Transverse colon (tissue), 4 donors: ENCODE data around the gene IDH3G. TPM values are rescaled to one million over a fixed set of nuclear protein-coding genes. Genes with fewer than 3 reads are reported as not detected.

ENCODE experiments used
- DNase-seq: peaks from one replicate; pipeline ENCODE4 v3.0.0-alpha.2; 2019
- H3K27ac ChIP-seq, 4 donors: fragments of 200-600 bp; sonication (generic); 2 replicates each; pipeline ENCODE4 v1.5.1; 2016 to 2018; ENCODE audit warnings: inconsistent platforms in 4 of 4
- H3K27me3 ChIP-seq: fragments of 200-600 bp; sonication (generic); 2 replicates; pipeline ENCODE4 v1.5.1; 2017; ENCODE audit warnings: inconsistent platforms
- H3K36me3 ChIP-seq, 4 donors: fragments of 200-600 bp; sonication (generic); 2 replicates each; pipeline ENCODE4 v1.5.1; 2017 to 2019; ENCODE audit warnings: inconsistent platforms in 4 of 4
- H3K4me1 ChIP-seq, 4 donors: fragments of 200-600 bp; sonication (generic); 2 replicates each; pipeline ENCODE4 v1.5.1; 2017 to 2020; ENCODE audit warnings: inconsistent platforms in 4 of 4
- H3K4me3 ChIP-seq, 4 donors: fragments of 200-600 bp; sonication (generic); 1 replicate in 1 of 4; 2 replicates in 3 of 4; pipeline versions ENCODE4 v1.5.1 to v1.6.1; 2017 to 2019; ENCODE audit warnings: inconsistent platforms in 4 of 4
- H3K9me3 ChIP-seq, 2 donors: fragments of 200-600 bp; sonication (generic); 2 replicates each; pipeline ENCODE4 v1.5.1; 2017 to 2019; ENCODE audit warnings: inconsistent platforms in 2 of 2
- CTCF ChIP-seq, 5 experiments: fragments of 200-600 bp in 3 of 5; fragments of 450-650 bp in 2 of 5; sonication (generic) in 3 of 5; IDR thresholded peaks; 1 replicate in 2 of 5; 2 replicates in 3 of 5; pipeline ENCODE4 v1.5.1; 2016 to 2017; ENCODE audit warnings: antibody characterized with exemption in 5 of 5, inconsistent platforms in 3 of 5, mild to moderate bottlenecking in 2 of 5, moderate library complexity in 1 of 5
- EP300 ChIP-seq: sonication (generic); formaldehyde crosslinking; IDR thresholded peaks from one replicate; pipeline ENCODE4 v1.6.1; 2017; ENCODE audit warnings: antibody characterized with exemption, low read depth
- POLR2A ChIP-seq: fragments of 450-650 bp; IDR thresholded peaks from one replicate; pipeline ENCODE4 v1.6.1; 2016; ENCODE audit warnings: antibody characterized with exemption, mild to moderate bottlenecking, moderate library complexity
- POLR2AphosphoS5 ChIP-seq, 3 donors: sonication (generic); formaldehyde crosslinking; IDR thresholded peaks; one replicate each; pipeline ENCODE4 v1.6.1; 2016; ENCODE audit warnings: antibody characterized with exemption in 3 of 3
- WGBS, 2 donors: methylation state at CpG; one replicate each; pipeline ENCODE4 v1.1.5; 2018; ENCODE audit warnings: low coverage in 1 of 2; 5-methylcytosine and 5-hydroxymethylcytosine counted together
- in situ Hi-C, 4 donors: fragments of 200-750 bp; cut with MboI; loops; one replicate each; pipeline versions ENCODE4 v1.15.0 to v1.15.1; 2017; ENCODE audit warnings: low sequenced_read_pairs in 3 of 4, low pct_ligation_motif_present in 1 of 4, low pct_unique_long_range_greater_than_20kb in 1 of 4
- intact Hi-C: fragments of 100-400 bp; cut with DNase I; formaldehyde crosslinking; loops from one replicate; pipeline ENCODE4 v1.15.1; 2023; ENCODE audit warnings: low total_unique reads
- total RNA-seq, 4 donors: library from RNA; depleted of rRNA; stranded (reverse); fragments of >200 nt; gene quantifications; one replicate each; pipeline ENCODE4 v1.1.0, GENCODE V29; 2016

The IDH3G gene
- total RNA-seq, 4 donors from 2014 or later: 77.5 to 203 (median 117) TPM

DNA sequence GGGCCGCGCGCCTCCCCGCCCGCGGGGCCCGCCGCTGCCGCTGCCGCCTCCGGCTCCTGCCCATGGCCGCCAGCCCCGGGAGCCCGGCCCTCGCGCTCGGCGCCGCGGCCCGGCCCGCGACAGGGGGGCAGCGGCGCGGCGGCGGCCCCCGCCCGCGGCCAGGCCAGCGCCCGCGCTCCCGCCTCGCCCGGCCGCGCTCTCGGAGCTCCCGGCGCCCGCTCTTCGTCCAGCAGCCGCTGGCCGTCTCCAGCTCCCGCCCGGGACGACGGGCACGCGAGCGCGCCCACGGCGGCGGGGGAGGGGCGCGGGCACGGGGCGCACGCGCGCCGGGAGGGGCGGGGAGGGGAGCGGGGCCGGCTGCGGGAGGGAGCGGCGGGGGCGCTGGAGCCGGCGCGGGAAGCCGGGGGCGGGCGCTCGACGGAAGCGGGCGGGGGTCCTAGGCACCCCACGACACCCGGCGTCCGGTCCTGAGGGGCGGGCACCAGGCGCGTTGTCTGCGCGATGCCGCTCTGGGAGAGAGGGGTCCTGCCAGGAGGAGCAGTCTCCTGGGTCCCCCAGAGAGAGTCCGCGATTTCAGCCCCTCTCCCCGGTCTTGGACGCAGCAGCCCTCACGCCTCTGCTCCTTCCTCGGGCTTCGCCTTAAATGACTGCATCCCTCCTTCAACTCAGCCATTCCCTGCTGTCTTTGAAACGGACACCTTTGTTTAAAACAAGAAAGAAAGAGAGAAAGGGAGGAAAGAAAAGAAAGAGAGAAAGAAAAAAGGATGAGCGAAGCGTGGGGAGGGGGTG is 36.7 kb upstream of the IDH3G start:
- Histone ChIP-seq H3K4me3 (peak overlapping the region in 1 of 4 donors; percentile 31), H3K27me3 (peaks cover 39% of the 10 kb centered on the region), H3K36me3 (no peaks in the 10 kb centered on the region), H3K27ac (no peak overlapping the region), H3K4me1 (peaks cover 0 to 8% (median 6%) of the 10 kb centered on the region in 4 donors), H3K9me3 (no peaks in the 10 kb centered on the region)
- in situ Hi-C loops (no loop called here), intact Hi-C loops (no loop called here)
- 63% methylated on average over 53 of the region's 102 CpGs; no CpG with 5 or more reads in 1 of the 2 donors for WGBS, 2 donors
- TF ChIP-seq POLR2A (no peak), EP300 (no peak), CTCF (IDR thresholded peaks at IDR 0.05) (no peak), POLR2AphosphoS5 (IDR thresholded peaks at IDR 0.05) (no peak)
- DNase-seq: no peak

DNA sequence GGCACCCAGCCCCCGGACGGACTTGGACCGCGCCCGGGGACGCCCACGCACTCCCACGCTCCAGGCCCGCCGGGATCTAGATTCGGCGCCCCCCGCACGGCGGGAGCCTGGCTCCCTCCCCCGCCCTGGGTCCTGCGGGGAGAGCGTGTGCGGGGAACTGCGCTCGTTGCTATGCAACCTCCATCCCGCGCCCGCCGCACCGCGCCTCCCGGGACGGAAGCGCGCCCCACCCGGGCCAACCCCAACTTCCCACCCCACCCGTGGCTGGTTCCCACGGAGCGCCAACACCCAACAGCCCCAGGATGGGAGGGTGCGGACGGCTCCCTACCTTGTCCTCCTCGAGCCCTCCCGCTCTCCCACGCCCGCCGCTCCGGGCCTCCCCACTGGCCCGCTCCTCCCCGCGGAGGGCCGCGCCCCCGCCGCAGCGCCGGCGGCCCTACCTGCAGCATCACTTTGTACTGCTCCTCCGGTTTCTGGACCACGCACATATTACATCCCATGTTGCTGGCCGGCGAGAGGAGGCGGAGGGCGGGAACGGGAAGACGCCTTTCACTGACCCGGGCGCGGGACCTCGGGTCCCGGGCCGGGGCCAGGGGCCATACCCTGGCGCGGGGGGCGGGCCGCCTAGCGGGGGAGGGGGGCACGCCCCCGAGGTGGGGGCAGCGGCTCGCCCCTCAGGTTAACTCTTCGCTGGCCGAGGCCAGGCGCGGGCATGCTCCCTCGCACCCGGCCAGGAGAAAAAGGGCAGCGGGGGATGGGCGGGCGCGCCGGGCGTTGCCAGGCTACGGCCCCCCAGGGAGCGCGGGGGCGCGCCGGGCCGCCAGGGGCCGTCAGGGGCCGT is 35.8 kb upstream of the IDH3G start, which contains the start of gene PDZD4:
TSS of gene PDZD4 (minus strand) at position 746 of the 841 bp plus-strand sequence. CDS start at position 500, 246 bp downstream.
- Histone ChIP-seq H3K4me1 (peaks cover 0 to 8% (median 6%) of the 10 kb centered on the region in 4 donors), H3K27me3 (peaks cover 39% of the 10 kb centered on the region), H3K9me3 (no peaks in the 10 kb centered on the region), H3K27ac (peak within 1 kb of the TSS in 2 of 4 donors; percentile 54 to 72), H3K4me3 (peak within 1 kb of the TSS; percentile 14 to 51 (median 28)), H3K36me3 (no peaks in the 10 kb centered on the region)
- intact Hi-C loops (no loop called here), in situ Hi-C loops (no loop called here)
- WGBS, 2 donors: 54% methylated on average over 39 of the region's 97 CpGs; no CpG with 5 or more reads in 1 of the 2 donors
- TF ChIP-seq POLR2A (no peak), EP300 (no peak), POLR2AphosphoS5 (IDR thresholded peaks at IDR 0.05) (no peak), CTCF (IDR thresholded peaks at IDR 0.05) (no peak)
- no peak for DNase-seq

DNA sequence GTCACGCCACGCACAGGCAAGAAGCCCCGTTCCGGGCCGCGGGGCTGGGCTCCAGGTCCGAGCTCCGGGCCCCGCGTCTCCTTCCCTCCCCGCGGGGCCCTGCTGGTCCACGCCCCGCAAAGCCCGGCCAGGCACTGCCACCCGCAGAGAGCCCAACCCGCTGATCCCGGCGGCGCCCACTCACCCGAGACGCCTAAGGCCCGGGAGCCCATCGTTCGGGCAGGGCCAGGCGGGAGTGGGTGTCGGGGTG is 35.3 kb upstream of the IDH3G start:
- in situ Hi-C loops (no loop called here), intact Hi-C loops (no loop called here)
- Histone ChIP-seq H3K9me3 (no peaks in the 10 kb centered on the region), H3K36me3 (no peaks in the 10 kb centered on the region), H3K4me1 (peaks cover 0 to 8% (median 6%) of the 10 kb centered on the region in 4 donors), H3K4me3 (peak overlapping the region; percentile 14 to 51 (median 28)), H3K27ac (peak overlapping the region in 2 of 4 donors; percentile 54 to 72), H3K27me3 (peaks cover 39% of the 10 kb centered on the region)
- no peak for DNase-seq
- no CpG with 5 or more reads among the region's 27 CpGs for whole genome bisulfite sequencing, 2 donors
- TF ChIP-seq CTCF (IDR thresholded peaks at IDR 0.05) (no peak), POLR2A (no peak), POLR2AphosphoS5 (IDR thresholded peaks at IDR 0.05) (no peak), EP300 (no peak)
